Right kidney (tissue), 1 donor: ENCODE results near the gene ITPR1.
A peak's percentile ranks its signal among the peaks of the same experiment; 100 is the strongest.

Source experiments
- DNase-seq: peaks from one replicate; pipeline ENCODE4 v3.0.0-alpha.2; 2016

Gene ITPR1

DNA sequence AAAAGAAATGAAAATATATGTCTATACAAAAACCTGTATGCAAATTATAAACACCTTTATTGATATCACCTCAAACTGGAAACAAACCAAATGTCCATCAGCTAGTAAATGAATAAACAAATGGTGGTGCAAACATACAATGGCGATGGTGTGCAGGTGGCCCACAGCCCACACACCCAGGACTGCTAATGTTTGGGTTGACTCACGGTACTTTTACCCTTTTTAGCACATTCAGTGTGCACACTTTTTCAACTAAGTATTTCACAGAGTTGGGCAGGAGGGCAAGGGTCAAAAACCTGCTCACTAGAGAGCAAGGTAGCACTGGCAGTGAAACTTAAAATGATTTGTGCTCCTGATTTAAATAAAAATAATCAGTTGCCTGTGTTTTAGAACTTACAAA is 363.0 kb downstream of the ITPR1 start:
- DNase-seq, result no peak

GRCh38 chr3:4856564-4856963 is 363.4 kb downstream of the ITPR1 start:
- no peak for DNase-seq

GRCh38 chr3:4856986-4857385 is 363.8 kb downstream of the ITPR1 start:
- DNase-seq, result no peak

DNA sequence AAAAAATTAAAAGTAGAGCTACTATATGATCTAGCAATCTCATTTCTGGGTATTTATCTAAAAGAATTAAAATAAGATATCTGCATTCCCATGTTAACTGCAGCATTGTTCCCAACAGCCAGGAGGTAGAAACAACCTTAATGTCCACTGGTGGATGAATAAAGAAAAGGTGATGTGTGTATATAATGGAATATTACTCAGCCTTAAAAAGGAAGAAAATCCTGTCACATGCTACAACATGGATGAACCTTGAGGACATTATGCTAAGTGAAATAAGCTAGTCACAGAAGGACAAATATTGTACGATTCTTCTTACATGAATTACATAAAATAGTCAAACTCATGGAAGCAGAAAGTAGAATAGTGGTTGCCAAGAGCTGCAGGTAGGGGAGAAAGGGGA is 366.6 kb downstream of the ITPR1 start:
- DNase-seq, result no peak

- DNase-seq, result no peak
Observed at GRCh38 chr3:4862973-4863372, 369.8 kb downstream of the ITPR1 start.

- no peak for DNase-seq
Observed at GRCh38 chr3:4864503-4864902, 371.4 kb downstream of the ITPR1 start.

GRCh38 chr3:4865714-4866113 is 372.6 kb downstream of the ITPR1 start:
- no peak for DNase-seq

DNA sequence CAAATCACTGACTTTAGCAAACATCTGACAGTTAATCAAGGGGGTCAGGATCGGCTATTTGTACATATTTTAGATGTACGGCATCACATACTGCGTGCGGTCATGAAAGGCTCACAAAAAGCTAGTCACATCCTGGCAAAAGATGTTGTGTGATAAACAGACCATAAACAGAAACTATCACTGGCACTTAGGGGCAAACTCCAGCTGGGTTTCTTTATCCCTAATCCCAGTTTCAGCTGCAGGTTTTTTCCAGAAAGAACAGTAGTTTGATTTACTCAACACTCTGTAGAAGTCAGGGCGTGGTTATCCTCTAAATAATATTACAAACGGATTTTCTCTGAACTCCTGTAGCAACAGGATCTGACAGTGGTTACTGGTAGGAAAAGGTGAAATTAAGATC is 373.7 kb downstream of the ITPR1 start:
- DNase-seq, result peak; percentile 29

- no peak for DNase-seq
Observed at GRCh38 chr3:4877173-4877787, 384.1 kb downstream of the ITPR1 start.

DNA sequence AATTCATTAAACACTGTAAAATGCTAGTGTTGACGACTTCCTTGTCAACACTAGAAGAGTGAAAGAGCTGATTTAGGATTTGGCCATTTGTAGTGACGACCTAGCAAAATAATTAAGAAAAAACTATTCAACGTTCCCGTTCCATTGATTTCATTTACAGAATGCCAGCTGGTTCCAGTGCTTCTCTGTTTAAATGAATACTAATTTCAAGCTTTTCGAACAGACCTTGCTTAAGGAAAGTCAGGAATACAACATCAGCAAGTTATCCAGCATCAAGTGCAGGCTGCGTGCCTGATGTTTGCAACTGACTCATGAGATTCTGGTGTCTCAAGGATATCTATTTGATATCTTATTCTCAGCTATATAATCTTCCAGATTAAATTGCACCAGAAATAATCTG is 387.7 kb downstream of the ITPR1 start:
- no peak for DNase-seq

- no peak for DNase-seq
Observed at GRCh38 chr3:4882548-4882947, 389.4 kb downstream of the ITPR1 start.

DNA sequence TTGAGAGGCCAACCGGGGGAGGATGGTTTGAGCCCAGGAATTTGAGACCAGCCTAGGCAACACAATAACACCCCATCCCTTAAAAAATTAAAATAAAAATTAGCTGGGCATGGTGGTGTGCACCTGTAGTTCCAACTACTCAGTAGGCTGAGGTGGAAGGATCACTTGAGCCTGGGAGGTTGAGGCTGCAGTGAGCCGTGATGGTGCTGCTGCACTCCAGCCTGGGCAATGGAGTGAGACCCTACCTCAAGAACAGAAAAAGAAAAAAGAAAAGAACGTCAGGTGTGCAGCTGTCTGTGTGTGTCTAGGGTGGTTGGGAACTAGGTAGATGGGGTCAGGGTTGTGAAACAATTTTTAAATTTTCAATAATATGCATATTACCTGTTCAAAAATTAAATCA is 389.9 kb downstream of the ITPR1 start:
- DNase-seq, result no peak

DNA sequence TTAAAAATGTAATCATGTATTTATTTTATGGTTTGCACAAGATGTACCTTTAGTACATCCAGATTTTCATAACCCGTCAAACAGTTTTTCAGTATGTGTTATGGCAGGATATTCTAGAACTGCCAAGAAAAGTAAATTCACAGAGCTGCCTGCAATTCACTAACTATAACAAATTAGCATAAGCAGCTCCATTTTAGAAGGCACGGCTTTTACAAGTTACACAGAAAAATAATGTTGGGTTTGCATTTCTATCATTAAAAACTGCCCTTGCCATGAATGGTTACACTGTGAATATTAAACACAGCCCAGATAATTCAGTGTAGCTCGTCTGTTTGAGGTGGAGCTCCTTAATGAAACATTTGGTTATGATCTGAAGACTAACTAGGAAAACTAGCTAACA is 391.7 kb downstream of the ITPR1 start:
- no peak for DNase-seq

- no peak for DNase-seq
Observed at GRCh38 chr3:4885316-4885715, 392.2 kb downstream of the ITPR1 start.

DNA sequence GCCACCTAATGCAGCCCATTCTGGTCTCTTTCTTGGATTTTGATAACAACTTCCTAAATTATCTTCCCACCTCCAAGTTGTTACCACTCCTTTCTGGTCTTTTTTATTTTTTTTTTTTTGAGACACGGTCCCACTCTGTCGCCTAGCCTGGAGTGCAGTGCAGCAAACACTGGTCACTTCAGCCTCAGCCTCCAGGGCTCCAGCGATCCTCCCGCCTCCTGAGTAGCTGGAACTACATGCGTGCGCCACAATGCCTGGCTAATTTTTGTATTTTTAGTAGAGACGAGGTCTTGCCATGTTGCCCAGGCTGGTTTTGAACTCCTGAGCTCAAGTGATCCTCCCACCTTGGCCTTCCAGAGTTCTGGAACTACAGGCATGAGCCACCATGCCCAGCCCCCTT is 393.3 kb downstream of the ITPR1 start:
- no peak for DNase-seq

DNA sequence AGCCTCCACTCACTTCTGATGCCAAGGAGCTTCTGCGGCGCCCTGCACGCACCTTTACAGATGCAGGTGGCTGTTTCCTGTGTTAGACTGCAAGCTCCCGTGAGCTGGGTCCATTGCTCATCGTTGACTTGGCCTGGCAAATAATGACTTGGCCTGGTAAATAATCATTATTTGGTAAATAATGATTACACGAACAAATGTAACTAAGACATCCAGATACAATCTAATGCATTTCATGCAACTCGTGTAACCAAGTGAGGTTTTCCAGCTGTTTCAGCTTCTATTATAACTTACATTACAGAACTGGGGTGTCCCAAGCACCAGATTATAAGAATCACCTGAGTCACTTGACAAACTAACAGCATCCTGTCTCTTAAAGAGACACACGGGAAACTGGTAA is 394.0 kb downstream of the ITPR1 start:
- no peak for DNase-seq

GRCh38 chr3:4888913-4889846 is 396.0 kb downstream of the ITPR1 start:
- DNase-seq, result no peak

DNA sequence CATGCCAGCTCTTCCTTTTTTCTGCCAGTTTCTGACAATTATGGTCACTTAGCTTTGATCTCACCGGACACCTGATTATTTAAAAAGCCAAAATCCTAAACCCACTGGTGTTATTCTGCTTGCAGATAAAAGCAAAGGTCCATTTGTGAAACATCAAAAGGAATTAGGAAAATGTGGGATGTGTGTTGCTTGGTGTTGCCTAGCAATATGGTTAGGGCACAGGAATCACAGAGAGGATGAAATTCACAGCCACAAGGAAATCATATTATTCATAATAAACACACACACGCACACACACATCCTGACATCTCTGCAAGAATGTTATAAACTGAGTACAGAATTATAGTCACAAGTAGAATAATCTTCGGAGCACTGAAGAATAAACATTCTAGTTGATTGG is 396.7 kb downstream of the ITPR1 start:
- no peak for DNase-seq

DNA sequence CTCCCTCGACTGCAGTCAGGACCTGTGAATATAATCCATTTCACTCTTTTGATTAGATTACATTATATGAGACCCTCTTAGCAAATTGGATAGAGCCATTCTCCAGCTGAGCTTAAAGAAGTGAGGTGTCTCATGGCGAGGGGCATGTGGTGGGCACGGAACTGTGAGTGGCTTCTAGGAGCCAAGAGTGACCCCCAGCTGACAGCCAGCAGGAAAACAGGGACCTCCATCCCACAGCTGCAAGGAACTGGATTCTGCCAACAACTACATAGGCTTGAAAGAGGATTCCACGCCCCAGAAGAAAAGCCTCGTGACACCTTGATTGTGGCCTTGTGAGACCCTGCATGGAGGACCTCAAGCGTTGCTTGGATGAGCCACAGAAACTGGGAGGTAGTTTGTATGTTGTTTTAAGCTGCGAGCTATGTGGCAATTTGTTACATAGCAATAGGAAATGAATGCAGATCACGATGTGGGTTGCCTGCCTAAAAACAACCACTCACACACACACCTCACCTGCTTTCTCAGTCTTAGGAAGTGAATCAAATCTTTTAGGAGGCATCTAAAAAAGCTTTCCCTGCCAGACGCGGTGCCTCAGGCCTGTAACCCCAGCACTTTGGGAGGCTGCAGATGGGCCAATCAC is 401.9 kb downstream of the ITPR1 start:
- DNase-seq, result no peak

GRCh38 chr3:4895838-4896237 is 402.7 kb downstream of the ITPR1 start:
- no peak for DNase-seq
